PC-9 (cell line): ENCODE data around the gene STMN3. TPM values are rescaled to one million over a fixed set of nuclear protein-coding genes. Genes with fewer than 3 reads are reported as not detected.

Experiments
- BruUV-seq: library from RNA; stranded (reverse); fragments of 400-500 nt; replicated peaks from 2 replicates; lab custom pipeline; 2021; lab: Mats Ljungman, UMichigan
- CTCF ChIA-PET: fragments of 300-600 bp; sonication (Branson Sonifier 250); formaldehyde crosslinking; loops from one replicate; lab custom pipeline; 2022; ENCODE audit warnings: antibody characterized with exemption; lab: Charles Lee
- POLR2A ChIA-PET: fragments of 300-600 bp; sonication (Branson Sonifier 250); formaldehyde crosslinking; loops from one replicate; lab custom pipeline; 2022; ENCODE audit warnings: antibody characterized with exemption; ENCODE audit not compliant: unreplicated experiment; lab: Charles Lee
- DNase-seq, 2 experiments: peaks; one replicate each; pipeline versions ENCODE4 v3.0.0 to v3.0.0-alpha.2; 2015 to 2022; ENCODE audit warnings: mixed read lengths in 1 of 2
- H2AFZ ChIP-seq: fragments of 200-600 bp; sonication (generic); 2 replicates; pipeline ENCODE4 v1.8.1; 2017; ENCODE audit warnings: antibody characterized with exemption
- H3F3A ChIP-seq: fragments of 200-600 bp; sonication (generic); 2 replicates; pipeline ENCODE4 v1.8.1; 2017; ENCODE audit warnings: antibody characterized with exemption, mild to moderate bottlenecking, low read depth; ENCODE audit not compliant: insufficient read depth
- H3K27ac ChIP-seq: fragments of 200-600 bp; sonication (generic); 2 replicates; pipeline ENCODE4 v1.6.1; 2016; ENCODE audit warnings: mixed run types
- H3K27me3 ChIP-seq: fragments of 200-600 bp; sonication (generic); 2 replicates; pipeline ENCODE4 v1.6.1; 2016; ENCODE audit warnings: low read depth, mixed run types; ENCODE audit not compliant: insufficient read depth
- H3K36me3 ChIP-seq: fragments of 200-600 bp; sonication (generic); 2 replicates; pipeline ENCODE4 v1.6.1; 2016; ENCODE audit warnings: low read depth, mixed run types
- H3K4me1 ChIP-seq: fragments of 200-600 bp; sonication (generic); replicated peaks from 2 replicates; pipeline ENCODE4 v1.6.1; 2016; ENCODE audit warnings: mixed run types; ENCODE audit not compliant: insufficient read depth
- H3K4me2 ChIP-seq: fragments of 200-600 bp; sonication (generic); 2 replicates; pipeline ENCODE4 v1.6.1; 2017; ENCODE audit warnings: mixed run types
- H3K4me3 ChIP-seq: fragments of 200-600 bp; sonication (generic); 2 replicates; pipeline ENCODE4 v1.6.1; 2016; ENCODE audit warnings: mixed run types
- H3K79me2 ChIP-seq: fragments of 200-600 bp; sonication (generic); 2 replicates; pipeline ENCODE4 v1.6.1; 2017; ENCODE audit warnings: low read depth, mixed run types
- H3K9me2 ChIP-seq: fragments of 200-600 bp; sonication (generic); 2 replicates; pipeline ENCODE4 v1.8.1; 2017; ENCODE audit warnings: mild to moderate bottlenecking; ENCODE audit not compliant: insufficient read depth
- H3K9me3 ChIP-seq: fragments of 200-600 bp; sonication (generic); 2 replicates; pipeline ENCODE4 v1.8.1; 2016; ENCODE audit warnings: low read depth; ENCODE audit not compliant: insufficient read depth
- H4K20me1 ChIP-seq: fragments of 200-600 bp; sonication (generic); 2 replicates; pipeline ENCODE4 v1.8.1; 2017; ENCODE audit not compliant: insufficient read depth
- EZH2 ChIP-seq: fragments of 200-600 bp; sonication (generic); IDR thresholded peaks from 2 replicates; pipeline ENCODE4 v1.8.0; 2017; ENCODE audit warnings: antibody characterized with exemption, low read depth
- intact Hi-C: fragments of 100-400 bp; cut with micrococcal nuclease; formaldehyde crosslinking; loops from one replicate; pipeline ENCODE4 v1.10.0; 2022; ENCODE audit not compliant: unreplicated experiment
- total RNA-seq: library from RNA; stranded (reverse); gene quantifications from 2 replicates; pipeline ENCODE4 v1.2.3, GENCODE V29; 2021
- TF ChIP-seq, protein P1 (sequence below): fragments of 200-600 bp; sonication (generic); conservative IDR thresholded peaks from 2 replicates; pipeline ENCODE4 v1.6.1; 2017; ENCODE audit warnings: mixed run types, antibody characterized with exemption, mild to moderate bottlenecking, moderate library complexity

STMN3 gene
- total RNA-seq, 1 experiment from 2014 or later: 24.3 TPM

GRCh38 chr20:63590218-63591146, 62.7 kb downstream of the STMN3 start:
- Histone ChIP-seq H3F3A (peaks cover 15% of the 10 kb centered on the region; the same call in 1 of the 2 replicates), H3K79me2 (no peaks in the 10 kb centered on the region), H3K4me2 (no peak overlapping the region), H3K9me2 (no peaks in the 10 kb centered on the region), H4K20me1 (no peaks in the 10 kb centered on the region; the same call in 1 of the 2 replicates), H3K27ac (no peak overlapping the region), H3K4me3 (no peak overlapping the region), H3K27me3 (no peaks in the 10 kb centered on the region), H2AFZ (no peak overlapping the region), H3K36me3 (no peaks in the 10 kb centered on the region), H3K4me1 (no peaks in the 10 kb centered on the region), H3K9me3 (no peaks in the 10 kb centered on the region)
- BruUV-seq: no TSS peak
- POLR2A ChIA-PET: no interaction called here
- DNase-seq: no peak
- CTCF ChIA-PET: no interaction called here
- no peak for TF ChIP-seq EZH2
- TF ChIP-seq, protein P1, sequence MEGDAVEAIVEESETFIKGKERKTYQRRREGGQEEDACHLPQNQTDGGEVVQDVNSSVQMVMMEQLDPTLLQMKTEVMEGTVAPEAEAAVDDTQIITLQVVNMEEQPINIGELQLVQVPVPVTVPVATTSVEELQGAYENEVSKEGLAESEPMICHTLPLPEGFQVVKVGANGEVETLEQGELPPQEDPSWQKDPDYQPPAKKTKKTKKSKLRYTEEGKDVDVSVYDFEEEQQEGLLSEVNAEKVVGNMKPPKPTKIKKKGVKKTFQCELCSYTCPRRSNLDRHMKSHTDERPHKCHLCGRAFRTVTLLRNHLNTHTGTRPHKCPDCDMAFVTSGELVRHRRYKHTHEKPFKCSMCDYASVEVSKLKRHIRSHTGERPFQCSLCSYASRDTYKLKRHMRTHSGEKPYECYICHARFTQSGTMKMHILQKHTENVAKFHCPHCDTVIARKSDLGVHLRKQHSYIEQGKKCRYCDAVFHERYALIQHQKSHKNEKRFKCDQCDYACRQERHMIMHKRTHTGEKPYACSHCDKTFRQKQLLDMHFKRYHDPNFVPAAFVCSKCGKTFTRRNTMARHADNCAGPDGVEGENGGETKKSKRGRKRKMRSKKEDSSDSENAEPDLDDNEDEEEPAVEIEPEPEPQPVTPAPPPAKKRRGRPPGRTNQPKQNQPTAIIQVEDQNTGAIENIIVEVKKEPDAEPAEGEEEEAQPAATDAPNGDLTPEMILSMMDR: no peak
- intact Hi-C loops: no loop called here

Other genes with a start within 250 kb of the STMN3 start
- 0.30 TPM in 1 of 2 replicates, not detected in the other for gene KCNQ2, start 180.8 kb downstream of the STMN3 start, total RNA-seq
- 75.2 and 90.2 TPM in 2 replicates for gene EEF1A2, start 154.3 kb downstream of the STMN3 start, total RNA-seq
- 243 and 253 TPM in 2 replicates for gene PPDPF, start 132.7 kb downstream of the STMN3 start, total RNA-seq
- 12.9 and 13.3 TPM in 2 replicates for gene PTK6, start 116.0 kb downstream of the STMN3 start, total RNA-seq
- 1.2 TPM in 2 replicates for gene SRMS, start 105.7 kb downstream of the STMN3 start, total RNA-seq
- gene FNDC11, start 99.3 kb downstream of the STMN3 start, total RNA-seq: 7.7 and 10.6 TPM in 2 replicates
- gene HELZ2, start 79.2 kb downstream of the STMN3 start, total RNA-seq: 33.7 and 52.6 TPM in 2 replicates
- 18.9 and 19.3 TPM in 2 replicates for gene GMEB2, start 26.3 kb downstream of the STMN3 start, total RNA-seq
- 36.0 and 37.4 TPM in 2 replicates for gene RTEL1, start 4.9 kb upstream of the STMN3 start, total RNA-seq
- gene TNFRSF6B, start 43.2 kb upstream of the STMN3 start, total RNA-seq: not detected in 2 replicates
- gene ARFRP1, start 54.6 kb upstream of the STMN3 start, total RNA-seq: 59.1 and 71.1 TPM in 2 replicates
- gene ZGPAT, start 54.6 kb upstream of the STMN3 start, total RNA-seq: 27.2 and 31.4 TPM in 2 replicates
- gene LIME1, start 83.2 kb upstream of the STMN3 start, total RNA-seq: 18.7 and 24.8 TPM in 2 replicates
- 167 and 233 TPM in 2 replicates for gene SLC2A4RG, start 86.4 kb upstream of the STMN3 start, total RNA-seq
- 3.6 and 4.9 TPM in 2 replicates for gene ZBTB46, start 177.8 kb upstream of the STMN3 start, total RNA-seq
- not detected in 2 replicates for gene ABHD16B, start 208.1 kb upstream of the STMN3 start, total RNA-seq
- gene TPD52L2, start 211.8 kb upstream of the STMN3 start, total RNA-seq: 149 and 158 TPM in 2 replicates
- 47.0 and 48.1 TPM in 2 replicates for gene DNAJC5, start 241.7 kb upstream of the STMN3 start, total RNA-seq